Stomach smooth muscle (tissue), 2 donors: ENCODE results near the gene ABHD12.

Source experiments
- H3K27ac ChIP-seq: one replicate; pipeline ENCODE4 v1.7.0; 2013; ENCODE audit warnings: mild to moderate bottlenecking, low read length, inconsistent platforms
- H3K27me3 ChIP-seq, 2 donors: one replicate each; pipeline ENCODE4 v1.7.0; 2013; ENCODE audit warnings: low read length in 2 of 2; ENCODE audit not compliant: insufficient read depth in 2 of 2, control insufficient read depth in 1 of 2
- H3K36me3 ChIP-seq, 2 donors: one replicate each; pipeline ENCODE4 v1.7.0; 2013; ENCODE audit warnings: low read length in 2 of 2; ENCODE audit not compliant: control insufficient read depth in 2 of 2, insufficient read depth in 2 of 2
- H3K4me1 ChIP-seq: one replicate; pipeline ENCODE4 v1.7.0; 2013; ENCODE audit warnings: low read length; ENCODE audit not compliant: control insufficient read depth, insufficient read depth
- H3K4me3 ChIP-seq, 2 donors: one replicate each; pipeline ENCODE4 v1.7.0; 2013; ENCODE audit warnings: low read length in 2 of 2
- H3K9ac ChIP-seq, 2 donors: one replicate each; pipeline ENCODE4 v1.7.0; 2013; ENCODE audit warnings: low read length in 2 of 2, mild to moderate bottlenecking in 1 of 2
- H3K9me3 ChIP-seq, 2 donors: one replicate each; pipeline ENCODE4 v1.7.0; 2013; ENCODE audit warnings: low read length in 2 of 2; ENCODE audit not compliant: control insufficient read depth in 2 of 2
- donor health status: healthy.
- donor health status: Pancreatic carcinoma.

The ABHD12 gene

GRCh38 chr20:25303292-25304024 is 87.2 kb downstream of the ABHD12 start:
- Histone ChIP-seq H3K4me3 (no peak overlapping the region), H3K9me3 (no peaks in the 10 kb centered on the region), H3K27me3 (no peaks in the 10 kb centered on the region), H3K27ac (no peak overlapping the region), H3K4me1 (no peaks in the 10 kb centered on the region), H3K36me3 (peaks cover 6 to 26% of the 10 kb centered on the region in 2 donors), H3K9ac (no peak overlapping the region)

GRCh38 chr20:25302596-25302995 is 88.0 kb downstream of the ABHD12 start:
- peaks cover 10 to 30% of the 10 kb centered on the region in 2 donors for H3K36me3 ChIP-seq
- H3K9ac ChIP-seq = peak overlapping the region in 1 of 2 donors; percentile 21
- H3K27me3 ChIP-seq = no peaks in the 10 kb centered on the region
- H3K4me1 ChIP-seq = peaks cover 1% of the 10 kb centered on the region
- H3K9me3 ChIP-seq = no peaks in the 10 kb centered on the region
- no peak overlapping the region for H3K4me3 ChIP-seq
- H3K27ac ChIP-seq = no peak overlapping the region

GRCh38 chr20:25301357-25301920 is 89.2 kb downstream of the ABHD12 start:
- H3K27ac ChIP-seq = peak overlapping the region; percentile 11
- peaks cover 8% of the 10 kb centered on the region for H3K4me1 ChIP-seq
- H3K4me3 ChIP-seq = no peak overlapping the region
- no peak overlapping the region for H3K9ac ChIP-seq
- no peaks in the 10 kb centered on the region for H3K27me3 ChIP-seq
- H3K9me3 ChIP-seq = no peaks in the 10 kb centered on the region
- peaks cover 19 to 35% of the 10 kb centered on the region in 2 donors for H3K36me3 ChIP-seq

GRCh38 chr20:25300496-25301170 is 90.0 kb downstream of the ABHD12 start:
- Histone ChIP-seq H3K36me3 (peaks cover 25 to 37% of the 10 kb centered on the region in 2 donors), H3K9me3 (no peaks in the 10 kb centered on the region), H3K27me3 (no peaks in the 10 kb centered on the region), H3K9ac (no peak overlapping the region), H3K4me1 (peaks cover 16% of the 10 kb centered on the region), H3K27ac (peak overlapping the region; percentile 11), H3K4me3 (no peak overlapping the region)

GRCh38 chr20:25299806-25300205 is 90.8 kb downstream of the ABHD12 start:
- Histone ChIP-seq H3K9me3 (no peaks in the 10 kb centered on the region), H3K36me3 (peaks cover 25 to 38% of the 10 kb centered on the region in 2 donors), H3K4me3 (no peak overlapping the region), H3K27me3 (no peaks in the 10 kb centered on the region), H3K4me1 (peaks cover 24% of the 10 kb centered on the region), H3K27ac (no peak overlapping the region), H3K9ac (no peak overlapping the region)

GRCh38 chr20:25297141-25297905 is 93.3 kb downstream of the ABHD12 start:
- Histone ChIP-seq H3K4me3 (no peak overlapping the region), H3K27me3 (no peaks in the 10 kb centered on the region), H3K4me1 (peaks cover 30% of the 10 kb centered on the region), H3K36me3 (peaks cover 27 to 29% of the 10 kb centered on the region in 2 donors), H3K9ac (no peak overlapping the region), H3K27ac (peak overlapping the region; percentile 64), H3K9me3 (no peaks in the 10 kb centered on the region)

GRCh38 chr20:25296094-25297093 is 94.2 kb downstream of the ABHD12 start:
- peaks cover 30% of the 10 kb centered on the region for H3K4me1 ChIP-seq
- peak overlapping the region; percentile 64 for H3K27ac ChIP-seq
- peaks cover 25 to 35% of the 10 kb centered on the region in 2 donors for H3K36me3 ChIP-seq

GRCh38 chr20:25295386-25296093 is 95.1 kb downstream of the ABHD12 start:
- Histone ChIP-seq H3K4me1 (peaks cover 30% of the 10 kb centered on the region), H3K27ac (peak overlapping the region; percentile 64), H3K4me3 (no peak overlapping the region), H3K36me3 (peaks cover 32 to 43% of the 10 kb centered on the region in 2 donors), H3K27me3 (no peaks in the 10 kb centered on the region), H3K9ac (peak overlapping the region in 1 of 2 donors; percentile 22), H3K9me3 (no peaks in the 10 kb centered on the region)

More at GRCh38 chr20:25296094-25297093, 94.2 kb downstream of the ABHD12 start:
- H3K9me3 ChIP-seq = no peaks in the 10 kb centered on the region
- peak overlapping the region; percentile 22 to 42 for H3K9ac ChIP-seq
- H3K27me3 ChIP-seq = no peaks in the 10 kb centered on the region
- no peak overlapping the region for H3K4me3 ChIP-seq
